ENCODE data around the gene PLCL2.

The PLCL2 gene

DNA sequence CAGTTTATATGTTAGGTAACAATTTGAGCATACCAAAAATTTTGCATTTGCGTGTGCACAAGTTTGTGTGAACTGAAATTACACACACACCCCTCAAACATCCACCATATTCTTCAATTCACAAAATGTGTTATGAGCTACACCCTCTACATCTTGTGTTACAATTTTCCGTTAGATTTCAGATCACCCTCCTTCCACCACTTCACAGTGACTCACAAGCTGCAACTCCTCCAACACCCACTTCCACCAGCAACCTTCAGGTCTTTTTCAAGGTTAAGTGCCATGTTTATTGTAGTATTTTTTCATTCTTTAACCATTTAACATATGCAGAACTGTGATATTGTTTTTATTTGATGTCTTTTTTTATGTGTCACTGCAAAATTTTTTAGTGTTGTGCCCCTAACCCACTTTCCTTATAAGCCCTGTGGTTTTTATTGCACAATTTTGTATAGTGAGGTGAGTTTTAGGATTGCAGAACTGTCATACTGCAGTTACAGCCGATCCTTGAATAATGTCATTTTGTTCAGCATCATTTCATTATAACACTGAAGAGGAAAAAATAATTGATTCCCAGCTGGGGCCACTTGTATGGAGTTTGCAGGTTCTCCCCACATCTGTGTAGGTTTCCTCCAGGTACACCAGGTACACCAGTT, 148.9 kb downstream of the PLCL2 start:
- Histone ChIP-seq H3K79me1 (ENCODE audit: low read length) (no peaks in the 10 kb centered on the region), H2AFZ (ENCODE audit: insufficient read depth, low read length, poor library complexity) (no peak overlapping the region), H3K4me1 (ENCODE audit: control insufficient read depth in 1 of 2, insufficient read depth in 2 of 2, low read length in 2 of 2) (no peaks in the 10 kb centered on the region), H4K91ac (ENCODE audit: low read depth, low read length) (no peak overlapping the region), H2BK120ac (ENCODE audit: insufficient read depth, low read length, poor library complexity) (no peak overlapping the region), H3K79me2 (ENCODE audit: control insufficient read depth, insufficient read depth, low read length, poor library complexity) (no peaks in the 10 kb centered on the region), H3K23ac (ENCODE audit: low read length) (no peak overlapping the region), H3K36me3 (ENCODE audit: control insufficient read depth in 1 of 2, insufficient read depth in 2 of 2, low read length in 2 of 2) (no peaks in the 10 kb centered on the region), H3K4me3 (ENCODE audit: low read depth, low read length) (no peak overlapping the region), H3K9ac (ENCODE audit: low read length) (no peak overlapping the region), H4K8ac (ENCODE audit: low read depth, low read length) (no peak overlapping the region), H3K4ac (ENCODE audit: low read depth, low read length) (no peak overlapping the region), H3K9me3 (ENCODE audit: insufficient read depth, low read depth, low read length) (no peaks in the 10 kb centered on the region), H2AK5ac (ENCODE audit: low read length) (no peak overlapping the region), H3K27ac (ENCODE audit: low read depth, low read length) (no peak overlapping the region), H3K18ac (ENCODE audit: low read length) (no peak overlapping the region), H2BK5ac (ENCODE audit: low read depth, low read length, poor library complexity) (no peak overlapping the region), H4K12ac (ENCODE audit: low read depth, low read length) (no peak overlapping the region), H3K4me2 (ENCODE audit: low read length) (no peak overlapping the region), H3K27me3 (ENCODE audit: insufficient read depth, low read length) (no peaks in the 10 kb centered on the region), H2BK12ac (ENCODE audit: low read length) (no peak overlapping the region), H3K14ac (ENCODE audit: low read length) (no peak overlapping the region)
- no CpG with 5 or more reads among the region's 3 CpGs for WGBS (ENCODE audit: extremely low coverage, insufficient coverage, insufficient read length)
- no peak for DNase-seq

- Histone ChIP-seq H3K27me3 (ENCODE audit: insufficient read depth, low read length) (no peaks in the 10 kb centered on the region), H3K9ac (ENCODE audit: low read length) (no peak overlapping the region), H3K4me1 (ENCODE audit: control insufficient read depth in 1 of 2, insufficient read depth in 2 of 2, low read length in 2 of 2) (no peaks in the 10 kb centered on the region), H3K4ac (ENCODE audit: low read depth, low read length) (no peak overlapping the region), H3K14ac (ENCODE audit: low read length) (no peak overlapping the region), H3K79me1 (ENCODE audit: low read length) (no peaks in the 10 kb centered on the region), H3K79me2 (ENCODE audit: control insufficient read depth, insufficient read depth, low read length, poor library complexity) (no peaks in the 10 kb centered on the region), H2BK12ac (ENCODE audit: low read length) (no peak overlapping the region), H3K36me3 (ENCODE audit: control insufficient read depth in 1 of 2, insufficient read depth in 2 of 2, low read length in 2 of 2) (no peaks in the 10 kb centered on the region), H3K27ac (ENCODE audit: low read depth, low read length) (no peak overlapping the region), H2BK120ac (ENCODE audit: insufficient read depth, low read length, poor library complexity) (no peak overlapping the region), H2BK5ac (ENCODE audit: low read depth, low read length, poor library complexity) (no peak overlapping the region), H3K23ac (ENCODE audit: low read length) (no peak overlapping the region), H4K91ac (ENCODE audit: low read depth, low read length) (no peak overlapping the region), H4K12ac (ENCODE audit: low read depth, low read length) (no peak overlapping the region), H2AK5ac (ENCODE audit: low read length) (no peak overlapping the region), H4K8ac (ENCODE audit: low read depth, low read length) (no peak overlapping the region), H2AFZ (ENCODE audit: insufficient read depth, low read length, poor library complexity) (no peak overlapping the region), H3K4me3 (ENCODE audit: low read depth, low read length) (no peak overlapping the region), H3K18ac (ENCODE audit: low read length) (no peak overlapping the region), H3K4me2 (ENCODE audit: low read length) (no peak overlapping the region), H3K9me3 (ENCODE audit: insufficient read depth, low read depth, low read length) (no peaks in the 10 kb centered on the region)
- DNase-seq = no peak
- no CpG with 5 or more reads among the region's 5 CpGs for WGBS (ENCODE audit: extremely low coverage, insufficient coverage, insufficient read length)
Measured at GRCh38 chr3:17035033-17035432, 150.3 kb downstream of the PLCL2 start.

- no peak overlapping the region for H3K27ac ChIP-seq (ENCODE audit: low read depth, low read length)
- no peak overlapping the region for H4K8ac ChIP-seq (ENCODE audit: low read depth, low read length)
- no peak overlapping the region for H3K23ac ChIP-seq (ENCODE audit: low read length)
- H4K91ac ChIP-seq (ENCODE audit: low read depth, low read length) = no peak overlapping the region
- H2BK12ac ChIP-seq (ENCODE audit: low read length) = no peak overlapping the region
- no peak overlapping the region for H3K14ac ChIP-seq (ENCODE audit: low read length)
- DNase-seq = no peak
- H3K27me3 ChIP-seq (ENCODE audit: insufficient read depth, low read length) = no peaks in the 10 kb centered on the region
- H3K9me3 ChIP-seq (ENCODE audit: insufficient read depth, low read depth, low read length) = no peaks in the 10 kb centered on the region
- H2AK5ac ChIP-seq (ENCODE audit: low read length) = no peak overlapping the region
- no peak overlapping the region for H3K9ac ChIP-seq (ENCODE audit: low read length)
- H3K18ac ChIP-seq (ENCODE audit: low read length) = no peak overlapping the region
- no peak overlapping the region for H3K4ac ChIP-seq (ENCODE audit: low read depth, low read length)
- no peak overlapping the region for H2BK120ac ChIP-seq (ENCODE audit: insufficient read depth, low read length, poor library complexity)
- no peaks in the 10 kb centered on the region for H3K36me3 ChIP-seq (ENCODE audit: control insufficient read depth in 1 of 2, insufficient read depth in 2 of 2, low read length in 2 of 2)
- H3K4me2 ChIP-seq (ENCODE audit: low read length) = no peak overlapping the region
- no peak overlapping the region for H2AFZ ChIP-seq (ENCODE audit: insufficient read depth, low read length, poor library complexity)
- H4K12ac ChIP-seq (ENCODE audit: low read depth, low read length) = no peak overlapping the region
- H3K4me1 ChIP-seq (ENCODE audit: control insufficient read depth in 1 of 2, insufficient read depth in 2 of 2, low read length in 2 of 2) = no peaks in the 10 kb centered on the region
- no peak overlapping the region for H3K4me3 ChIP-seq (ENCODE audit: low read depth, low read length)
- H3K79me2 ChIP-seq (ENCODE audit: control insufficient read depth, insufficient read depth, low read length, poor library complexity) = no peaks in the 10 kb centered on the region
- WGBS (ENCODE audit: extremely low coverage, insufficient coverage, insufficient read length) = no CpG with 5 or more reads among the region's 6 CpGs
- no peaks in the 10 kb centered on the region for H3K79me1 ChIP-seq (ENCODE audit: low read length)
- no peak overlapping the region for H2BK5ac ChIP-seq (ENCODE audit: low read depth, low read length, poor library complexity)
Measured at GRCh38 chr3:17035966-17036365, 151.2 kb downstream of the PLCL2 start.

- H2BK120ac ChIP-seq (ENCODE audit: insufficient read depth, low read length, poor library complexity) = no peak overlapping the region
- no peak overlapping the region for H3K18ac ChIP-seq (ENCODE audit: low read length)
- H3K23ac ChIP-seq (ENCODE audit: low read length) = no peak overlapping the region
- no peaks in the 10 kb centered on the region for H3K4me1 ChIP-seq (ENCODE audit: control insufficient read depth in 1 of 2, insufficient read depth in 2 of 2, low read length in 2 of 2)
- no peak overlapping the region for H4K8ac ChIP-seq (ENCODE audit: low read depth, low read length)
- H3K4me3 ChIP-seq (ENCODE audit: low read depth, low read length) = no peak overlapping the region
- no peaks in the 10 kb centered on the region for H3K9me3 ChIP-seq (ENCODE audit: insufficient read depth, low read depth, low read length)
- no peaks in the 10 kb centered on the region for H3K79me1 ChIP-seq (ENCODE audit: low read length)
- no peak overlapping the region for H2AK5ac ChIP-seq (ENCODE audit: low read length)
- H3K4me2 ChIP-seq (ENCODE audit: low read length) = no peak overlapping the region
- H3K27ac ChIP-seq (ENCODE audit: low read depth, low read length) = no peak overlapping the region
- H3K79me2 ChIP-seq (ENCODE audit: control insufficient read depth, insufficient read depth, low read length, poor library complexity) = no peaks in the 10 kb centered on the region
- H3K36me3 ChIP-seq (ENCODE audit: control insufficient read depth in 1 of 2, insufficient read depth in 2 of 2, low read length in 2 of 2) = no peaks in the 10 kb centered on the region
- H2AFZ ChIP-seq (ENCODE audit: insufficient read depth, low read length, poor library complexity) = no peak overlapping the region
- H2BK5ac ChIP-seq (ENCODE audit: low read depth, low read length, poor library complexity) = no peak overlapping the region
- H3K4ac ChIP-seq (ENCODE audit: low read depth, low read length) = no peak overlapping the region
- H2BK12ac ChIP-seq (ENCODE audit: low read length) = no peak overlapping the region
- H3K14ac ChIP-seq (ENCODE audit: low read length) = no peak overlapping the region
- no peak for DNase-seq
- no peak overlapping the region for H4K12ac ChIP-seq (ENCODE audit: low read depth, low read length)
- no peak overlapping the region for H3K9ac ChIP-seq (ENCODE audit: low read length)
- no peak overlapping the region for H4K91ac ChIP-seq (ENCODE audit: low read depth, low read length)
- no peaks in the 10 kb centered on the region for H3K27me3 ChIP-seq (ENCODE audit: insufficient read depth, low read length)
- WGBS (ENCODE audit: extremely low coverage, insufficient coverage, insufficient read length) = no CpG with 5 or more reads among the region's 3 CpGs
Measured at GRCh38 chr3:17038141-17038540, 153.4 kb downstream of the PLCL2 start.
